ENCODE results near the gene ZCWPW1. TPM values are rescaled to one million over a fixed set of nuclear protein-coding genes. Genes with fewer than 3 reads are reported as not detected.
A peak's percentile ranks its signal among the peaks of the same experiment; 100 is the strongest.

Gene ZCWPW1
- total and polyA plus RNA-seq, 2 donors (not counting 1 experiment from before 2014, with no cell fraction given): 1.1 to 2.8 TPM

GRCh38 chr7:100472854-100473499, 44.5 kb upstream of the ZCWPW1 start:
- H3K79me2 ChIP-seq (ENCODE audit: control insufficient read depth, insufficient read depth, low read length): peaks cover 32% of the 10 kb centered on the region
- no peaks in the 10 kb centered on the region for H4K20me1 ChIP-seq (ENCODE audit: control insufficient read depth, extremely low read depth, insufficient read depth, low read length)
- H3K27ac ChIP-seq (ENCODE audit: insufficient read depth, low read length): peak overlapping the region; percentile 32
- H3K4me1 ChIP-seq (ENCODE audit: control insufficient read depth, extremely low read depth, insufficient read depth, low read length): peaks cover 8% of the 10 kb centered on the region
- H3K36me3 ChIP-seq (ENCODE audit: control insufficient read depth, insufficient read depth, low read length): peaks cover 5% of the 10 kb centered on the region
- H3K9ac ChIP-seq (ENCODE audit: insufficient read depth, low read length): no peak overlapping the region
- H3K9me3 ChIP-seq (ENCODE audit: control insufficient read depth, insufficient read depth, low read depth, low read length): no peaks in the 10 kb centered on the region
- peak overlapping the region; percentile 25 for H3K4me2 ChIP-seq (ENCODE audit: extremely low read depth, insufficient read depth, low read length)
- peak in 1 of 2 donors; percentile 39 for DNase-seq (ENCODE audit: low read depth in 2 of 2)
- TF ChIP-seq EZH2 (IDR thresholded peaks at IDR 0.05; ENCODE audit: low read length, missing control alignments) (no peak), CTCF (conservative IDR thresholded peaks at IDR 0.05 in 1 of 2, IDR thresholded peaks at IDR 0.05 in 1 of 2; ENCODE audit: low read depth in 1 of 2, low read length in 2 of 2) (no peak)
- no peak overlapping the region for H3K4me3 ChIP-seq (replicated peaks in 1 of 4; ENCODE audit: control extremely low read depth in 1 of 4, insufficient read depth in 1 of 4, low read depth in 3 of 4, low read length in 4 of 4)
- no peak overlapping the region for H2AFZ ChIP-seq (ENCODE audit: low read length)
- H3K27me3 ChIP-seq (ENCODE audit: control insufficient read depth, insufficient read depth, low read length): no peaks in the 10 kb centered on the region

- no peak overlapping the region for H2AFZ ChIP-seq (ENCODE audit: low read length)
- peaks cover 25% of the 10 kb centered on the region for H3K79me2 ChIP-seq (ENCODE audit: control insufficient read depth, insufficient read depth, low read length)
- TF ChIP-seq EZH2 (IDR thresholded peaks at IDR 0.05; ENCODE audit: low read length, missing control alignments) (no peak), CTCF (conservative IDR thresholded peaks at IDR 0.05 in 1 of 2, IDR thresholded peaks at IDR 0.05 in 1 of 2; ENCODE audit: low read depth in 1 of 2, low read length in 2 of 2) (no peak)
- H3K36me3 ChIP-seq (ENCODE audit: control insufficient read depth, insufficient read depth, low read length): peaks cover 9% of the 10 kb centered on the region
- H3K27ac ChIP-seq (ENCODE audit: insufficient read depth, low read length): no peak overlapping the region
- H4K20me1 ChIP-seq (ENCODE audit: control insufficient read depth, extremely low read depth, insufficient read depth, low read length): no peaks in the 10 kb centered on the region
- H3K4me3 ChIP-seq (replicated peaks in 1 of 4; ENCODE audit: control extremely low read depth in 1 of 4, insufficient read depth in 1 of 4, low read depth in 3 of 4, low read length in 4 of 4): no peak overlapping the region
- H3K9ac ChIP-seq (ENCODE audit: insufficient read depth, low read length): no peak overlapping the region
- H3K4me1 ChIP-seq (ENCODE audit: control insufficient read depth, extremely low read depth, insufficient read depth, low read length): peaks cover 8% of the 10 kb centered on the region
- DNase-seq (ENCODE audit: low read depth in 2 of 2): no peak
- no peaks in the 10 kb centered on the region for H3K27me3 ChIP-seq (ENCODE audit: control insufficient read depth, insufficient read depth, low read length)
- H3K4me2 ChIP-seq (ENCODE audit: extremely low read depth, insufficient read depth, low read length): no peak overlapping the region
- H3K9me3 ChIP-seq (ENCODE audit: control insufficient read depth, insufficient read depth, low read depth, low read length): no peaks in the 10 kb centered on the region
Measured at GRCh38 chr7:100472121-100472851, 43.8 kb upstream of the ZCWPW1 start.

GRCh38 chr7:100471021-100471420, 42.5 kb upstream of the ZCWPW1 start:
- DNase-seq (ENCODE audit: low read depth in 2 of 2): no peak
- H3K79me2 ChIP-seq (ENCODE audit: control insufficient read depth, insufficient read depth, low read length): peaks cover 13% of the 10 kb centered on the region
- TF ChIP-seq CTCF (conservative IDR thresholded peaks at IDR 0.05 in 1 of 2, IDR thresholded peaks at IDR 0.05 in 1 of 2; ENCODE audit: low read depth in 1 of 2, low read length in 2 of 2) (no peak), EZH2 (IDR thresholded peaks at IDR 0.05; ENCODE audit: low read length, missing control alignments) (no peak)
- no peaks in the 10 kb centered on the region for H3K27me3 ChIP-seq (ENCODE audit: control insufficient read depth, insufficient read depth, low read length)
- peaks cover 5% of the 10 kb centered on the region for H3K4me1 ChIP-seq (ENCODE audit: control insufficient read depth, extremely low read depth, insufficient read depth, low read length)
- H3K36me3 ChIP-seq (ENCODE audit: control insufficient read depth, insufficient read depth, low read length): peaks cover 15% of the 10 kb centered on the region
- no peak overlapping the region for H2AFZ ChIP-seq (ENCODE audit: low read length)
- H4K20me1 ChIP-seq (ENCODE audit: control insufficient read depth, extremely low read depth, insufficient read depth, low read length): no peaks in the 10 kb centered on the region
- H3K27ac ChIP-seq (ENCODE audit: insufficient read depth, low read length): no peak overlapping the region
- no peak overlapping the region for H3K4me2 ChIP-seq (ENCODE audit: extremely low read depth, insufficient read depth, low read length)
- no peak overlapping the region for H3K9ac ChIP-seq (ENCODE audit: insufficient read depth, low read length)
- no peak overlapping the region for H3K4me3 ChIP-seq (replicated peaks in 1 of 4; ENCODE audit: control extremely low read depth in 1 of 4, insufficient read depth in 1 of 4, low read depth in 3 of 4, low read length in 4 of 4)
- no peaks in the 10 kb centered on the region for H3K9me3 ChIP-seq (ENCODE audit: control insufficient read depth, insufficient read depth, low read depth, low read length)
